Stimulated activated naive CD4-positive, alpha-beta T cell (primary cell): ENCODE results near the gene PDGFRA.

Experiments
- DNase-seq, 6 experiments: peaks; one replicate each; lab custom pipeline; 2025; lab: John Stamatoyannopoulos, UW

PDGFRA gene

GRCh38 chr4:54255881-54256280 lies 26.8 kb downstream of the PDGFRA start:
- DNase-seq = no peak

GRCh38 chr4:54256491-54257486 lies 27.7 kb downstream of the PDGFRA start:
- DNase-seq = no peak

GRCh38 chr4:54265366-54265765 lies 36.3 kb downstream of the PDGFRA start:
- no peak for DNase-seq

GRCh38 chr4:54268151-54268550 lies 39.1 kb downstream of the PDGFRA start:
- DNase-seq = no peak

- no peak for DNase-seq
Observed at GRCh38 chr4:54271464-54271863, 42.4 kb downstream of the PDGFRA start.

GRCh38 chr4:54272051-54272450 lies 43.0 kb downstream of the PDGFRA start:
- no peak for DNase-seq

GRCh38 chr4:54274264-54274663 lies 45.2 kb downstream of the PDGFRA start:
- DNase-seq = no peak

GRCh38 chr4:54274795-54275665 lies 45.9 kb downstream of the PDGFRA start:
- DNase-seq = no peak

- DNase-seq = no peak
Observed at GRCh38 chr4:54276641-54277430, 47.7 kb downstream of the PDGFRA start.

- no peak for DNase-seq
Observed at GRCh38 chr4:54277691-54278090, 48.6 kb downstream of the PDGFRA start.

GRCh38 chr4:54278216-54278615 lies 49.1 kb downstream of the PDGFRA start:
- DNase-seq = no peak

- DNase-seq = no peak
Observed at GRCh38 chr4:54281054-54281766, 52.1 kb downstream of the PDGFRA start.

GRCh38 chr4:54282837-54283236 lies 53.7 kb downstream of the PDGFRA start:
- no peak for DNase-seq

- DNase-seq = no peak
Observed at GRCh38 chr4:54289316-54289715, 60.2 kb downstream of the PDGFRA start.

- no peak for DNase-seq
Observed at GRCh38 chr4:54290980-54291379, 61.9 kb downstream of the PDGFRA start.

GRCh38 chr4:54296548-54297203 lies 67.6 kb downstream of the PDGFRA start:
- DNase-seq = no peak

GRCh38 chr4:54308110-54308509 lies 79.0 kb downstream of the PDGFRA start:
- no peak for DNase-seq

- DNase-seq = no peak
Observed at GRCh38 chr4:54315561-54316538, 86.8 kb downstream of the PDGFRA start.

- no peak for DNase-seq
Observed at GRCh38 chr4:54317690-54318089, 88.6 kb downstream of the PDGFRA start.
